Uterus (tissue), 4 donors: Measurements from ENCODE around the gene ATRN. TPM values are rescaled to one million over a fixed set of nuclear protein-coding genes. Genes with fewer than 3 reads are reported as not detected.
"Not testable (repeated sequence)": the region's sequence is repeated elsewhere in the genome, so short reads cannot be mapped to it uniquely, and the experiment has no call there.

ENCODE experiments used
- DNase-seq, 2 donors: peaks; one replicate each; pipeline ENCODE4 v3.0.0-alpha.2; 2019 to 2020
- H3K27ac ChIP-seq, 2 donors: fragments of 200-600 bp; sonication (generic); 1 replicate in 1 of 2; 2 replicates in 1 of 2; pipeline ENCODE4 v1.5.1; 2016 to 2018
- H3K27me3 ChIP-seq, 2 donors: fragments of 200-600 bp; sonication (generic); one replicate each; pipeline ENCODE4 v1.5.1; 2018 to 2019; ENCODE audit warnings: control low read depth in 1 of 2
- H3K36me3 ChIP-seq, 2 donors: fragments of 200-600 bp; sonication (generic); one replicate each; pipeline ENCODE4 v1.5.1; 2019; ENCODE audit warnings: control low read depth in 1 of 2
- H3K4me1 ChIP-seq, 2 donors: fragments of 200-600 bp; sonication (generic); one replicate each; pipeline ENCODE4 v1.5.1; 2018 to 2019; ENCODE audit warnings: control low read depth in 1 of 2
- H3K4me3 ChIP-seq, 2 donors: fragments of 200-600 bp; sonication (generic); 1 replicate in 1 of 2; 2 replicates in 1 of 2; pipeline ENCODE4 v1.5.1; 2018 to 2019; ENCODE audit warnings: mild to moderate bottlenecking in 1 of 2
- H3K9me3 ChIP-seq, 2 donors: fragments of 200-600 bp; sonication (generic); one replicate each; pipeline ENCODE4 v1.5.1; 2019; ENCODE audit warnings: control low read depth in 1 of 2
- CTCF ChIP-seq, 4 experiments: fragments of 200-600 bp in 2 of 4; fragments of 450-650 bp in 2 of 4; sonication (generic) in 2 of 4; IDR thresholded peaks; one replicate each; pipeline ENCODE4 v1.5.1; 2016 to 2019; ENCODE audit warnings: antibody characterized with exemption in 4 of 4, mild to moderate bottlenecking in 2 of 4, moderate library complexity in 1 of 4
- POLR2A ChIP-seq, 2 donors: fragments of 450-650 bp; IDR thresholded peaks; one replicate each; pipeline ENCODE4 v1.6.1; 2016; ENCODE audit warnings: antibody characterized with exemption in 2 of 2, mild to moderate bottlenecking in 1 of 2, moderate library complexity in 1 of 2
- intact Hi-C: fragments of 100-400 bp; cut with DNase I; formaldehyde crosslinking; loops from one replicate; pipeline ENCODE4 v1.15.1; 2023; ENCODE audit warnings: low total_unique reads
- total RNA-seq, 4 donors: library from RNA; depleted of rRNA in 3 of 4; stranded (reverse); fragments of >200 nt in 3 of 4; gene quantifications; one replicate each; pipeline versions ENCODE4 v1.1.0 to v1.2.4, GENCODE V29; 2014 to 2023
- donor health status: DM: yes; HTN: yes; CAD: no.

Gene ATRN
- total RNA-seq, 4 donors from 2014 or later: 7.4 to 76.7 (median 21.2) TPM

GRCh38 chr20:3473324-3473723 is 2.5 kb downstream of the ATRN start:
- no peak for DNase-seq
- Histone ChIP-seq H3K4me1 (peaks cover 0 to 11% of the 10 kb centered on the region in 2 donors), H3K27me3 (no peaks in the 10 kb centered on the region), H3K4me3 (no peak overlapping the region), H3K36me3 (no peaks in the 10 kb centered on the region), H3K9me3 (no peaks in the 10 kb centered on the region), H3K27ac (no peak overlapping the region)
- intact Hi-C loops: no loop called here
- TF ChIP-seq POLR2A (IDR thresholded peaks at IDR 0.05): no peak
- no peak for TF ChIP-seq CTCF (IDR thresholded peaks at IDR 0.05)

GRCh38 chr20:3473944-3474343 is 3.1 kb downstream of the ATRN start:
- no peak for TF ChIP-seq POLR2A (IDR thresholded peaks at IDR 0.05)
- TF ChIP-seq CTCF (IDR thresholded peaks at IDR 0.05): no peak
- peaks cover 0 to 11% of the 10 kb centered on the region in 2 donors for H3K4me1 ChIP-seq
- no peak for DNase-seq
- no peak overlapping the region for H3K27ac ChIP-seq
- no peak overlapping the region for H3K4me3 ChIP-seq
- no peaks in the 10 kb centered on the region for H3K36me3 ChIP-seq
- no peaks in the 10 kb centered on the region for H3K27me3 ChIP-seq
- intact Hi-C loops: no loop called here
- no peaks in the 10 kb centered on the region for H3K9me3 ChIP-seq

- H3K27me3 ChIP-seq, H3K36me3 ChIP-seq, H3K4me3 ChIP-seq, H3K27ac ChIP-seq, H3K9me3 ChIP-seq, DNase-seq, intact Hi-C loops: not testable (repeated sequence)
- H3K4me1 ChIP-seq: peaks cover 0 to 12% of the 10 kb centered on the region in 2 donors
Observed at GRCh38 chr20:3477003-3477860, 6.4 kb downstream of the ATRN start.

- intact Hi-C loops: no loop called here
- no peak overlapping the region for H3K27ac ChIP-seq
- H3K36me3 ChIP-seq: no peaks in the 10 kb centered on the region
- H3K4me1 ChIP-seq: peaks cover 0 to 6% of the 10 kb centered on the region in 2 donors
- no peak for TF ChIP-seq POLR2A (IDR thresholded peaks at IDR 0.05)
- TF ChIP-seq CTCF (IDR thresholded peaks at IDR 0.05): no peak
- no peaks in the 10 kb centered on the region for H3K9me3 ChIP-seq
- H3K27me3 ChIP-seq: no peaks in the 10 kb centered on the region
- H3K4me3 ChIP-seq: no peak overlapping the region
- DNase-seq: no peak
Observed at GRCh38 chr20:3477861-3478544, 7.2 kb downstream of the ATRN start.

GRCh38 chr20:3479025-3479424 is 8.2 kb downstream of the ATRN start:
- H3K4me1 ChIP-seq: peaks cover 0 to 4% of the 10 kb centered on the region in 2 donors
- H3K9me3 ChIP-seq: no peaks in the 10 kb centered on the region
- no peaks in the 10 kb centered on the region for H3K36me3 ChIP-seq
- intact Hi-C loops: no loop called here
- no peak for DNase-seq
- H3K27me3 ChIP-seq: no peaks in the 10 kb centered on the region
- no peak overlapping the region for H3K4me3 ChIP-seq
- TF ChIP-seq CTCF (IDR thresholded peaks at IDR 0.05) (no peak), POLR2A (IDR thresholded peaks at IDR 0.05) (no peak)
- no peak overlapping the region for H3K27ac ChIP-seq
